Uterus (tissue), 4 donors: ENCODE measurements around the gene INCENP. TPM values are rescaled to one million over a fixed set of nuclear protein-coding genes. Genes with fewer than 3 reads are reported as not detected.

Experiments
- DNase-seq, 2 donors: peaks; one replicate each; pipeline ENCODE4 v3.0.0-alpha.2; 2019 to 2020
- H3K27ac ChIP-seq, 2 donors: fragments of 200-600 bp; sonication (generic); 1 replicate in 1 of 2; 2 replicates in 1 of 2; pipeline ENCODE4 v1.5.1; 2016 to 2018
- H3K27me3 ChIP-seq, 2 donors: fragments of 200-600 bp; sonication (generic); one replicate each; pipeline ENCODE4 v1.5.1; 2018 to 2019; ENCODE audit warnings: control low read depth in 1 of 2
- H3K36me3 ChIP-seq, 2 donors: fragments of 200-600 bp; sonication (generic); one replicate each; pipeline ENCODE4 v1.5.1; 2019; ENCODE audit warnings: control low read depth in 1 of 2
- H3K4me1 ChIP-seq, 2 donors: fragments of 200-600 bp; sonication (generic); one replicate each; pipeline ENCODE4 v1.5.1; 2018 to 2019; ENCODE audit warnings: control low read depth in 1 of 2
- H3K4me3 ChIP-seq, 2 donors: fragments of 200-600 bp; sonication (generic); 1 replicate in 1 of 2; 2 replicates in 1 of 2; pipeline ENCODE4 v1.5.1; 2018 to 2019; ENCODE audit warnings: mild to moderate bottlenecking in 1 of 2
- H3K9me3 ChIP-seq, 2 donors: fragments of 200-600 bp; sonication (generic); one replicate each; pipeline ENCODE4 v1.5.1; 2019; ENCODE audit warnings: control low read depth in 1 of 2
- POLR2A ChIP-seq, 2 donors: fragments of 450-650 bp; IDR thresholded peaks; one replicate each; pipeline ENCODE4 v1.6.1; 2016; ENCODE audit warnings: antibody characterized with exemption in 2 of 2, mild to moderate bottlenecking in 1 of 2, moderate library complexity in 1 of 2
- intact Hi-C: fragments of 100-400 bp; cut with DNase I; formaldehyde crosslinking; loops from one replicate; pipeline ENCODE4 v1.15.1; 2023; ENCODE audit warnings: low total_unique reads
- total RNA-seq, 4 donors: library from RNA; depleted of rRNA in 3 of 4; stranded (reverse); fragments of >200 nt in 3 of 4; gene quantifications; one replicate each; pipeline versions ENCODE4 v1.1.0 to v1.2.4, GENCODE V29; 2014 to 2023
- TF ChIP-seq, protein P1 (sequence below), 4 experiments: fragments of 200-600 bp in 2 of 4; fragments of 450-650 bp in 2 of 4; sonication (generic) in 2 of 4; IDR thresholded peaks; one replicate each; pipeline ENCODE4 v1.5.1; 2016 to 2019; ENCODE audit warnings: antibody characterized with exemption in 4 of 4, mild to moderate bottlenecking in 2 of 4, moderate library complexity in 1 of 4
- donor health status: DM: yes; HTN: yes; CAD: no.

The INCENP gene
- total RNA-seq, 4 donors from 2014 or later = 7.4 to 27.1 (median 16.5) TPM

DNA sequence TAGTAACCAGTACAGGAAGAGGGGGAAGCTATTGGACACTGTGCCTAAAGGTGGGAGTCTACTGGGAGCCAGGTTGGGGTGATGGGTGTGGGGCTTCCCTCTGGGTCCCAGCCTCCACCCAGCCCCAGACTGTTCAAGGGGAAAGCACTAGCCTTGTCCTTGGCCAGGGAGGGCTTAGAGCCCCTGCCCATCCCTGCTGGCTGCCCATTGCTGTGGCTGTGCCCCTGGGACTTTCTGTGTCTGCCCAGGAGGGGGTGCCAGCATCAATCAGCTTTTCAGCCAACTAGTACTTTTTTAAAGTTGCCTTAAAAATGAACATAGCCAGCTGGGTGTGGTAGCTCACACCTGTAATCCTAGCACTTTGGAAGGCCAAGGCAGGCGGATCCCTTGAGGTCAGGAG is 19.9 kb downstream of the INCENP start:
- Histone ChIP-seq H3K9me3 (no peaks in the 10 kb centered on the region), H3K4me3 (no peak overlapping the region), H3K36me3 (no peaks in the 10 kb centered on the region), H3K27me3 (no peaks in the 10 kb centered on the region), H3K4me1 (no peaks in the 10 kb centered on the region), H3K27ac (no peak overlapping the region)
- no peak for DNase-seq
- TF ChIP-seq, protein P1, sequence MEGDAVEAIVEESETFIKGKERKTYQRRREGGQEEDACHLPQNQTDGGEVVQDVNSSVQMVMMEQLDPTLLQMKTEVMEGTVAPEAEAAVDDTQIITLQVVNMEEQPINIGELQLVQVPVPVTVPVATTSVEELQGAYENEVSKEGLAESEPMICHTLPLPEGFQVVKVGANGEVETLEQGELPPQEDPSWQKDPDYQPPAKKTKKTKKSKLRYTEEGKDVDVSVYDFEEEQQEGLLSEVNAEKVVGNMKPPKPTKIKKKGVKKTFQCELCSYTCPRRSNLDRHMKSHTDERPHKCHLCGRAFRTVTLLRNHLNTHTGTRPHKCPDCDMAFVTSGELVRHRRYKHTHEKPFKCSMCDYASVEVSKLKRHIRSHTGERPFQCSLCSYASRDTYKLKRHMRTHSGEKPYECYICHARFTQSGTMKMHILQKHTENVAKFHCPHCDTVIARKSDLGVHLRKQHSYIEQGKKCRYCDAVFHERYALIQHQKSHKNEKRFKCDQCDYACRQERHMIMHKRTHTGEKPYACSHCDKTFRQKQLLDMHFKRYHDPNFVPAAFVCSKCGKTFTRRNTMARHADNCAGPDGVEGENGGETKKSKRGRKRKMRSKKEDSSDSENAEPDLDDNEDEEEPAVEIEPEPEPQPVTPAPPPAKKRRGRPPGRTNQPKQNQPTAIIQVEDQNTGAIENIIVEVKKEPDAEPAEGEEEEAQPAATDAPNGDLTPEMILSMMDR (IDR thresholded peaks at IDR 0.05) = no peak
- TF ChIP-seq POLR2A (IDR thresholded peaks at IDR 0.05) = no peak
- intact Hi-C loops = no loop called here

DNA sequence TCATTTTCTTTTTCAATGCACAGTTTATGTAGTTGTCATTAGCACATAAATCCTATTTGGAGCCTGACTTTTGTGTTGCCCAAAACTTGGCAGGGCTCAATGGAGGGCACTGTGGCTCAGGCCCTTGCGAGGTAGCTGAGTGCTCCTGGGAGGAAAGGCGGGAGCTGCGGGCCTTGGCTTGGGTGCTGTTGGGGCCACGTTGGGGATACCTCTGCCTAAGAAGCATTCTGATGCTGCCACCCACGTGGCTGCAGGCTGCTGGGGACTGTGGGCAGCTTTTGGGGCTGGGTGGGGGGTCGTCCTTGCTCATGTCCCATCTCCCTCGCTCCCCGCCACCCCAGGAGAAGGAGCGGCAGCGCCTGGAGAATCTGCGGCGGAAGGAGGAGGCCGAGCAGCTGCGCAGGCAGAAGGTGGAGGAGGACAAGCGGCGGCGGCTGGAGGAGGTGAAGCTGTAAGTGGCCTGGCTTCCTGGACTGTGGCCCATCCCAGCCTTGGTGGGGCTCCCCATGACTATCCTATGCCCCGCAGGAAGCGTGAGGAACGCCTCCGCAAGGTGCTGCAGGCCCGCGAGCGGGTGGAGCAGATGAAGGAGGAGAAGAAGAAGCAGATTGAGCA is 20.9 kb downstream of the INCENP start:
- no peak for DNase-seq
- no peak for TF ChIP-seq POLR2A (IDR thresholded peaks at IDR 0.05)
- TF ChIP-seq, protein P1 (IDR thresholded peaks at IDR 0.05) = no peak
- H3K27me3 ChIP-seq = no peaks in the 10 kb centered on the region
- no peaks in the 10 kb centered on the region for H3K36me3 ChIP-seq
- H3K27ac ChIP-seq = no peak overlapping the region
- intact Hi-C loops = no loop called here
- H3K4me3 ChIP-seq = no peak overlapping the region
- no peaks in the 10 kb centered on the region for H3K4me1 ChIP-seq
- no peaks in the 10 kb centered on the region for H3K9me3 ChIP-seq

DNA sequence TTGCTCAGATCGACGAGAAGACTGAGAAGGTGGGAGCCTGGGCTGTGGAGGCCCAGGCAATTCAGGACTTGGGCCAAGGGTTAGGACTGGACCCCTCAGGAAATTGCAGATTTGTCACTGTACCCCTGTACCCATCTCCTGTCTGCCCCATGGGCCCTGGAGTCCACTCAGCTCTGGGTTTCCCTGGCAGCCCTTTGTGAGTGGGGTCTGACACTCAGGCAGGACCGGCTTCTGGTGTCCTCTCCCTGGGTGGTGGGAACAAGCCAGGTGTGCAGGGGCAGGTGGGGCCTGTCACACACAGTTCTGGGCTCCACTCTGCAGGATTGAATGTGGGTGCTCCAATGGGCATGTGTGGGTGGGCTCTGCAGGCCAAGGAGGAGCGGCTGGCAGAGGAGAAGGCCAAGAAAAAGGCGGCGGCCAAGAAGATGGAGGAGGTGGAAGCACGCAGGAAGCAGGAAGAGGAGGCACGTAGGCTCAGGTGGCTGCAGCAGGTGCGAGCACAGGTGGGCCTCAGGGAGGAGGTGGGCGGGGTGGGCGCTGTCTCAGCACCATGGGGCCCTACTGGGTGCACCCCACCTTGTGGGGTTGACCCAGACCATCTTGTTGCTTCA is 21.6 kb downstream of the INCENP start:
- intact Hi-C loops = no loop called here
- Histone ChIP-seq H3K9me3 (no peaks in the 10 kb centered on the region), H3K4me1 (no peaks in the 10 kb centered on the region), H3K36me3 (no peaks in the 10 kb centered on the region), H3K27ac (no peak overlapping the region), H3K27me3 (no peaks in the 10 kb centered on the region), H3K4me3 (no peak overlapping the region)
- no peak for DNase-seq
- TF ChIP-seq POLR2A (IDR thresholded peaks at IDR 0.05) = no peak
- TF ChIP-seq, protein P1 (IDR thresholded peaks at IDR 0.05) = no peak

DNA sequence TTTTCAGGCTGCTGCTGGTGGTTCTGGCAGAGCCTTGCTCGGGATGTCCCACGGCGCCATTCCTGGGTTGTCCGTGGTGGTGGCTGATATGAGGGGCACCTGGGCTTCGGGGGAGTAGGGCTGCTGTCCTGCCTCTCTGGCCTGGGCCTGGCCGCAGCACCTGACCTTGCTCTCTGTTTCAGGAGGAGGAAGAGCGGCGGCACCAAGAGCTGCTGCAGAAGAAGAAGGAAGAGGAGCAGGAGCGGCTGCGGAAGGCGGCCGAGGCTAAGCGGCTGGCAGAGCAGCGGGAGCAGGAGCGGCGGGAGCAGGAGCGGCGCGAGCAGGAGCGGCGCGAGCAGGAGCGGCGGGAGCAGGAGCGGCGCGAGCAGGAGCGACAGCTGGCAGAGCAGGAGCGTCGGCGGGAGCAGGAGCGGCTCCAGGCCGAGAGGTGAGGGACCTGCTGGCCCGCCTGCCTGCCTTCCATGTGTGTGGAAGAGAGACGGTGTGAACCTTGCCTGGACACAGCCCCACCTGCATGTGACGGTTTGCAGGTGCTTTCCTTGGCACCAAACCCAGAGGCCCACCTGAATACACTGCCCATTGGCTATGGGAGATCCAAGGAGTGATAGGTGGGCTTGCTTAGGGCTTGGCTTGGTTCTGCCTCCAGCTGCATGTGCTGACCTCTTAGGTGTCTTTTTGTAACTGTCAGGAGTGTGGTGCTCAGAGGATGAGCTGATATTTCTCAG is 22.8 kb downstream of the INCENP start:
- no peak for DNase-seq
- H3K9me3 ChIP-seq = no peaks in the 10 kb centered on the region
- H3K27me3 ChIP-seq = no peaks in the 10 kb centered on the region
- H3K36me3 ChIP-seq = no peaks in the 10 kb centered on the region
- intact Hi-C loops = no loop called here
- no peak overlapping the region for H3K4me3 ChIP-seq
- no peaks in the 10 kb centered on the region for H3K4me1 ChIP-seq
- H3K27ac ChIP-seq = no peak overlapping the region
- TF ChIP-seq POLR2A (IDR thresholded peaks at IDR 0.05) = no peak
- TF ChIP-seq, protein P1 (IDR thresholded peaks at IDR 0.05) = no peak

DNA sequence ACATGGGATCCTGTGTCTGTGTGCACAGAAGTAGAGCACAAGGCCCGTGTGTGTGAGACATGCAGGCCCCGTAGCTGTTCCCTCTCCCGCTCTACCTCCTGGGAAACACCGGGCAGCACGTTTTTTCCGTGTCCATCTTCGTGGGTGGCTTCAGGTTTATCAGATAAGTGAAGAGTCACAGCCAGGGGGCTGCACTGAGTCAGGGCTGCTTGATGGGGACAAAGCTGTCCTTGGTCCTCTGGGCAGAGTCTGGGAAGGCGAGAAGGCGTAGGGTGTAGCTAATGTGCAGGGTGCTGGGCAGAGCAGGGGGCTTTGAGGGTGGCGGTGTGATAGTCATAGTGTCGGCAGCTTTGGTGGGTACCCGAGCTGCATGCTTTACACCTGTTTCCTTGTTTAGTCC is 23.7 kb downstream of the INCENP start:
- Histone ChIP-seq H3K4me3 (no peak overlapping the region), H3K9me3 (no peaks in the 10 kb centered on the region), H3K27ac (no peak overlapping the region), H3K27me3 (no peaks in the 10 kb centered on the region), H3K4me1 (no peaks in the 10 kb centered on the region), H3K36me3 (no peaks in the 10 kb centered on the region)
- TF ChIP-seq, protein P1 (IDR thresholded peaks at IDR 0.05) = no peak
- no peak for TF ChIP-seq POLR2A (IDR thresholded peaks at IDR 0.05)
- no peak for DNase-seq
- intact Hi-C loops = no loop called here
